ENCODE results near the gene NPW. TPM values are rescaled to one million over a fixed set of nuclear protein-coding genes. Genes with fewer than 3 reads are reported as not detected.

The NPW gene
- total RNA-seq, 2 donors from 2014 or later = 1.9 to 2.5 TPM

DNA sequence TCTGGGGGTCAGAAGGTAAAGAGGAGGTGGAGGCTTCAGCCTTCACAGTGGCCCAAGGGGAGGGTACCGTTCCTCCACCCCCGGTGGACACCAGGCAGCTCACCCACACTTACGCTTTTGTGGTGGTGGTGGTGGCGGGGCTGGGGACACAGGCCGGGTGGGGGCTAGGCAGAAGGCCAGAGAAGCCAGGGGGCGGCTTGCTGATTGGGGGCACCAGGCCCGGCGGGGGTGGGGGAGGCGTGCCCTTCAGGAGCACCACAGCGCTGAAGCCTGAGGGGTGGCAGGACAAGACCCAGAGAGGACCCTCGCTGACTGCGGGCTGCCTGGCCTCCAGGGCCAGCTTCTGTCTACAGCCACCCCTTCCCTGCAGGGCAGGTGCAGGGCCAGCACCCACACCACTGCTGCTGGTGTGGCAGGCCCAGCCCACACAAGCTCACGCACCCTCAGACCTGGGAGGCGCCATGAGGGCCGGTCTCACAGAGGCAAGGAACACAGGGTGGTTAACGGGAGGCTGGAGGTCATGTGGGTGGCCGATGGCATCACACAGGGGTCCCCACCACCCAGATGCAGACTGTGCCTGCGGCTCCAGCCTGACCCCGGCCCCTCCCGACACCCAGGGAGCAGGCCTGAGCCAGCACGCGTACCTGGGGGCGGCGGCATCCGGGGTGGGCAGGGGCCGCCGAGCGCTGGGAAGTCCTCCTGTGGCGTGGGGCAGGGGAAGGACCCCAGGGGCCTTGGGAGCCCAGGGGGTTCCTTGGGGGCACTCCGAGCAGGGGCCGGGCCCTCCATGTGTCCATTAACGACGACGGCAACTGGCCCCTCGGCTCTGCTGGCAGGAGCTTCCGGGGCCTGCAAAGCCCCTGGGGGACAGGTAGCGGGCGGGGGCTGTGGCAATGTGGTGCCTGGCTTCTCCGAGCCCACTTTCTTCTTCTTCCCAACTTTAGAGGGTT lies 20.5 kb upstream of the NPW start:
- intact Hi-C loops (cut with DNase I, micrococcal nuclease) = no loop called here
- ATAC-seq (no peak), DNase-seq (no peak)

DNA sequence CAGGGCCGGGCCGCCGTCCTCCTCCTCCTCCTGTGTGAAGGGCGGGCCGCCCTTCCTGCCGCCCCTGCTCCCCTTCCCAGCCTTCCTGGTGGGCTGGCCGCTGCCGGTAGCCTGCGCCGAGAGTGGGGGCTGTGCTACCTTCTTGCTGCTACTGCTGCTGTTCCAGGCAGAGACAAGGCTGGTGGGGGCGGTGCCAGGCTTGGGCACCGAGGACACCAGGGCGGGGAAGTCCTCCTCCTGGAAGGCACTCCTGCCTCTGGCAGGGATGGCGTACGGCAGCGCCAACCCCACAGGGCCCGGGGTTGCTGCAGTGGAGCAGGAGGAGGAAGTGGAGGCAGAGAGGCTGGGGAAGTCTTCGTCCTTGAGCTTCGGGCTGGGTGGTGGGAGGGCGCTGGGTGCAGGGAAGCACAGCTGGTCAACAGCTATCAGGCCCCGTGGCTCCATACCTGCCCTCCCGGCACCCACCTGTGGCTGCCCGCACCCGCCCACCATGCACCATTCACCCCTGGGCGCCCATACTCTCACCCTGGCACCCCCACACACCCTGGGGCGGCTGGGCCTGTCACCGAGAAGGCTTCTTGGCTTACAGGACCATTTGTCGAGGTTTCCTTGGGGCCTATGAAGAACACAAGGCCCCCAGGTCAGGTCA lies 19.6 kb upstream of the NPW start:
- ATAC-seq = no peak
- no peak for DNase-seq
- intact Hi-C loops (cut with DNase I, micrococcal nuclease) = loop anchor here in 1 of 2 donors (10.0 kb wide), 1 partner anchor 145 kb away; the partner anchor contains the start of gene RAB26

DNA sequence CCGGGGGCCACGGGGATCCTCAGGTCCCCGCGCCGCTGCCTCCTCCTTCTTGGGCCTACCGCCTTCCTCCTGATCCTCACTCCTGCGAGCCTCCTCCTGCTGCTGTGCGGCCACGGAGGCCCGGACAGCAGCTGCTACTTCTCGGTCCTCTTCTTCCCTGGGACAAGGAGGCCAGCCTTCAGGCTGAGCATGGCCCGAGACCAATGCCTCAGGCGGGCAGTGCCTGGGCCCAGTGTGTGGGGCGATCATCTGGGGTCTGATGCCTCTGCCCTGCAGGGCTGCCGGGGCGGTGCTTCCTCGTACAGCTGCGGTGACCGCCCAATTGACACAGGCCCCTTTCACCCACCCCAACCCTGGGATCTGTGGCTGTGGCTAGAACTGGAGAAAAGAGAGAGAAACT lies 18.6 kb upstream of the NPW start:
- no peak for ATAC-seq
- intact Hi-C loops (cut with DNase I, micrococcal nuclease) = loop anchor here in 1 of 2 donors (10.0 kb wide), 1 partner anchor 144 kb away; the partner anchor contains the start of gene RAB26
- DNase-seq = no peak

DNA sequence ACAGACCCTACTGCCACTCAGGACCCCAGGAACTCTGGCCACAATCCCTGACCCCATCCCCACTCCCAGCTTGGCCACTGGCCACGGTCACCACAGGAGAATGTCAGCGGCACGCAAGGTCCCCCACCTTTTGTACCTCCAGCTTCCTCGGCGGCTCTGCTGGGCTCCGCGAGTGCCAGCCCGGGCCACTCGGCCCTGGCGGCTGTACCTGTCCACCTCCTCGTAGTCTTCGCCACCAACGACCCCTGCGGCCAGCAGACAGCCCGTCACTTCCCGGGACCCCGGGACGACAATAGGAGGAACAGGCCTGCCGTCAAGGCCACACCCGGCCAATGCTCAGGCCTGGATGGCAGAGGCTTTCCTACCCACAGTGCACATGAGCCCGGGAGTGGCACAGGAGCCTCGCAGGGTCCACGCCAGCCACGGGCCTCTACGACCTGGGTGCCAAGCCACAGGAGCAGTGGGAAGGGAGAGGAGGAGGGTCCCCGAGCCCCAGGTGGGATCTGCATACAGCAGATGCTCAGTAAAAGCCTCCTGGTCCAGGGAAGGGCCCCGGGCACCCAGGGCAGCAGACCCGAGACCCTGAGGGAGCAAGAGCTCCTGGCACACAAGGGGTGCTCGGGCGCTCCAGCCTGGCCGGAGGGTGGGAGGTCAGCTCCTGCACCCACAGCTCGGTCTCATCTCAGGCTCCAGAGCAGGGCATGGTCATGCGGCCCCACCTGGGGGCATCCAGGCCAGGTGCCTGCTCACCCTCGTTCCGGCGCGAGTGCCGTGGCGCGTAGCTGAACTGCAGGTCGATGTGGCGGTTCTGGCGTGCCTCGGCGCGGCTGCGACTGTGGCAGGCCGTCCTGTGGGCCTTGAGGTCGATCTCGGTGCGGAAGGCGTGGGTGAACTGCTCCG lies 17.9 kb upstream of the NPW start:
- DNase-seq (no peak), ATAC-seq (no peak)
- intact Hi-C loops (cut with DNase I, micrococcal nuclease) = loop anchor here in 1 of 2 donors (10.0 kb wide), 1 partner anchor 143 kb away; the partner anchor contains the start of gene RAB26

DNA sequence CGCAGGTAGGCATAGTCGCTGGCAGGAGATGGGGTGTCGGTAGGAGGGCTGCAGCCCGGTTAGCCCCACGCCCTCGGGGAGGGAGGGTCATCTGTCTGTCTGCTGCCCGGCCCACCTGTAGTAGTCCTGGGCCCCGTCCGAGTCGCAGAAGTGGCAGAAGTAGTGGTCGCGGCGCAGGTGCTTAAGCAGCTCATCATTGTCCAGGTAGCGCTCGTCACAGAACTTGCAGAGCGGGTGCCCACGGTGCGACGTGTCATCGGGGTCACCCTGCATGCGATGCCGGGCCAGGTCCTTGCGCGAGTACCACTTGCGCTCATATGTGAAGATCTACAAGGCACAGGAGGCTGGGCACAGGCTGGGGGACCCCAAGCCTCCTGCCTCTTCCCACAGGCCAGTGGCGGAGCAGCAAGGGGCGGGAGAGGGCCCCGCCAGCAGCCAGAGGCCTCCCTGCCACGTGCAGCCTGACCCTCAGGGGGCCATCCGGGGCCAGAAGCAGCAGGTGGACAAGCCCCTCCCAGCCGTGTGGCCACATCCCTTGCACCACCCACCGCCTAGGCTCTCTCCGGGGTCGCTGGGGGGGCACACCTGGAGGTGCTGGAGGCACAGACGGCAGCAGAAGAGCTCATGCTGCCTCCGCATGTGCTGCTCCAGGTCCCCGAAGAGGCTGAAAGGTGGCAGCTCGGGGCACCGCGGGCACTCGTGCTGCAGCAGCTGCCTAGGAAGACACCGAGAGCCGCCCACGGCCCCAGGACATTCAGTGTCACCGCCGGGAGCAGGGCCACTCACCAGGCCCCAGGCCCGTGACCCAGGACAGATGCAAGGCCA lies 17.0 kb upstream of the NPW start:
- intact Hi-C loops (cut with DNase I, micrococcal nuclease) = loop anchor here in 1 of 2 donors (10.0 kb wide), 1 partner anchor 142 kb away; the partner anchor contains the start of gene RAB26
- DNase-seq = peak in 1 of 2 donors; percentile 11

DNA sequence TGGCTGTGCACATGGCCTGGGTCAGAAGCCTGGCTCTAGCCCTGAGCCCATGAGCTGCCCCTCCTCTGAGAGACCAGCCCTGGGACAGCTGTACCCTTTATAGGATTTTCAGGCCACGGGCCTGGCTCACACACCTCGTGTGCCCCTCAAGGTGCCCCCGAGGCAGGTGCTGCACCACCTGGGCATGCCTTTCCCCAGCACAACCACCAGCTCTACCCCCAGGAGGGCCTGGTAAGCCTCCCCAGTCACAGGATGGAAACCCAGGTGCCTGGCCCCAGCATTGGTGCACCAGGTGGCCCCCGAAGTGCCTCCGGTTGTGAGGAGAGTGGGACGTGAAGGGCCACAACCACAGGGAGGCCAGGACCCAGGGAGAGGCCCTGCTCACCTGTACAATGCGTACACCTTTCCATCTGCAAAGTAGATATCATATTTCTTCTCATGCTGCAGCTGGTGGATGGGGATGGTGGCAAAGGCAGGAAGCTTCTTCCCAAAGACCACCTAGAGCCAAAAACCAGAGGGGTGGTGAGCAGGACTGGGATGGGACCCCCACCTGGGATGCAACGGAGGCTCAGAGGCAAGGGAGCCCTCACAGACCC lies 16.3 kb upstream of the NPW start:
- intact Hi-C loops (cut with DNase I, micrococcal nuclease) = loop anchor here in 1 of 2 donors (10.0 kb wide), 1 partner anchor 141 kb away; the partner anchor contains the start of gene RAB26
- DNase-seq (no peak), ATAC-seq (no peak)

More for the DNA sequence above, 17.0 kb upstream of the NPW start:
- ATAC-seq = no peak

DNA sequence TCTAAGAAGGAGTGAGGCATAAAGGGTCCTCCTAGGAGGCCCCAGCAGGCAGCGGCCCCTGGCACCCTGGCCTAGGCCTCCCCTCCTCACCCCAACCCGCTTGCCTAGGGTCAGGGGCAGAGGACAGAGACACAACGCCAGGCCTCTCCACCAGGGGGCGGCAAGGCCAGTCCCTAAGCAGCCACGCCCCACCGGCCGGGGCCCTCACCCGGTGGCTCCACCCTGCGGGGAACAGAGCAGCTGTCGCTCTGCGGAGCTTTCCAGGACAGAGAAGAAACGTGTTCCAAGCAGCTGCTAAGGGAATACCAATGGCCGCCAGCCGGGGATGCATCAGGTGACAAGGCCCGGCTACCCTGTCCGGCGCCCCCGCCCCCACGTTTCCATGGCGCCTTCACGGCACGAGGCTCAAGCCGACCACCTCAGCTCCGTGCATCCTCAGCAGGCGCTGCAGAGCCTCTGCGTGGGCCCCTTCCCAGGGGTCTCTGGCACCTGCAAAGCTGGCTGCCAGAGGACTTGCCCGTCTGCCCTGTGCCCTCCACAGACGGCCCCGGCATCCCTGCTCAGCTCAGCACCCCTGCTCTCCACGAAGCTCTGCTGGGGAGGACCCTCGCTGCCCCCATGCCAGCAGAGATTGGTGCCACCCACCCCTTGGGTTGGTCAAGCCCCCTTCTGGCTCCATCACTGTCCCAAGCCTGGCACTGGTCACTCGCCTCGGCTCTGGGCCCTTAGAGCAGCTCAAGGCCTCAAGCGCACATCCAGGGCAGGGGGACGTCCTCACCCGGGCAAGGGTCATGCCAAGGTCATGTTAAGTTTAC lies 15.6 kb upstream of the NPW start:
- intact Hi-C loops (cut with DNase I, micrococcal nuclease) = loop anchor here in 1 of 2 donors (10.0 kb wide), 1 partner anchor 141 kb away; the partner anchor contains the start of gene RAB26
- peak; percentile 93 to 96 for DNase-seq
- peak; percentile 77 for ATAC-seq

DNA sequence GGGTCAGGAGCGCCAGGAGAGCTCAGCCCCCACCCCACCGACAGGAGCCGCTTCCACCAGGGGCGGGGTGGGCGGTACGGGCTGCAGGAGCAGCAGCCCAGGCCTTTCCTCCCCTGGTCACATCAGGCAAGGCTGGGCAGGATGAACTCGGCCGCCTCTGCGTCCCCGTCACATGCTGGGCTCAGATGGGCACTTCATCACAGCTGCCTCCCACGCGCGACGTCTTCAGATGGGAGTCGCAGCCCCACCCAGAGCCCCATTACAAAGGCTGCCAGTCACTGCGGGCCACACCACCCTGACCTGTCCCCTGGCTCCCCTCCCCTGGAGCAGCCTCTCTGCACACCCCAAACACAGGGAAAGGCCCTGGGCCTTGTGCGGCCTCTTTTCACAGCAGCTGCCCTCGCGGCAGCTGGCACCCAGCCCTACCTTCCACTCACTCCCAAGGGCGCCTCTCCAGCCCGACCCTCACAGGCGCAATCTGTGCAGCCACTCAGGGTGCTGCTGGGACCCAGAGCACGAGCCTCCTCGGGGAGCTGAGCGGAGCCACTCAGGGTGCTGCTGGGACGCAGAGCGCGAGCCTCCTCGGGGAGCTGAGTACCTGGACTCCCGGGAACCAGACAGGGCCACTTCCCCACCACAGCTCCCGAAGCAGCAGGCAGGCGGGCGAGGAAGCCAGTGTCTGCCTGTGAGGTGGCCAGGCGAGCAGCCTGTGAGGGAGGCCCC lies 14.6 kb upstream of the NPW start:
- DNase-seq (no peak), ATAC-seq (no peak)
- intact Hi-C loops (cut with DNase I, micrococcal nuclease) = loop anchor here in 1 of 2 donors (10.0 kb wide), 1 partner anchor 140 kb away; the partner anchor contains the start of gene RAB26

DNA sequence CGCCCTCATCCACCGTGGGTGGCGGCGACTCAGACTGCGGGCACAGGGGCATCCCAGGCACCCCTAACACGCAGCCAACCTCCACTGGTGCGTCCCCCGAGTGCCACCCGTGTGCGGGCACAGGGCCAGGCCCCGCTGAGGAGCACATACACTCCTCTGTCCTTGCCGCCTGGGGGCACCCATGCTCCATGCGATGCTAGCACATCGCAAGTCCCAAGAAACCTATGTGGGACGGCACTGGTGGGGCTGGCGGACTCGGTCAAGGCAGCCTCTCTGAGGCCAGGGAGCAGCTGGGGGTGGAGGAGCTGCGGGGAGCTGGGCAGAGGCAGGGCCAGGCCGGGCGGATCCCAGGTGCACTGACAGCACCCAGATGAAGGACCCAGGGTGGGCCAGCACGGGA lies 13.9 kb upstream of the NPW start:
- ATAC-seq (no peak), DNase-seq (no peak)
- intact Hi-C loops (cut with DNase I, micrococcal nuclease) = loop anchor here in 1 of 2 donors (10.0 kb wide), 1 partner anchor 139 kb away; the partner anchor contains the start of gene RAB26

DNA sequence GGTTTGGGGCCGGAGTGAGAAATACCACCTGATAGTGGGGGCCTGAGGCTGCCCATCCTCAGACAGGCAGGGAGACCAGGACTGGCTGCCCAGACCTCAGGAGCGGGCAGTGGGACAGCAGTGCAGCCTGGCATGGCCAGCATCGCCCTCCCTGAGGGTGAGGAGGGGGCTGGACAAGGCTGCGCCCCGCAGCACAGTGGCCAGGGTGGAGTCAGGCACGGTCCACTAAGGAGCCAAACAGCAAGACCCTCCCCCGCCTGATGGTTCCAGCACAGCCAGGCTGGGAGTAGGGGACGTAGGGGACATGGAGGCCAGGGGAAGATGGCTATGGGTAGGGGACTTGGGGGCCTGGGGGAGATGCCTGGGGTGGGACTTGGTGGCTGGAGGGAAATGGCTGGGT lies 13.3 kb upstream of the NPW start:
- intact Hi-C loops (cut with DNase I, micrococcal nuclease) = loop anchor here in 1 of 2 donors (10.0 kb wide), 1 partner anchor 138 kb away; the partner anchor contains the start of gene RAB26
- DNase-seq (no peak), ATAC-seq (no peak)

DNA sequence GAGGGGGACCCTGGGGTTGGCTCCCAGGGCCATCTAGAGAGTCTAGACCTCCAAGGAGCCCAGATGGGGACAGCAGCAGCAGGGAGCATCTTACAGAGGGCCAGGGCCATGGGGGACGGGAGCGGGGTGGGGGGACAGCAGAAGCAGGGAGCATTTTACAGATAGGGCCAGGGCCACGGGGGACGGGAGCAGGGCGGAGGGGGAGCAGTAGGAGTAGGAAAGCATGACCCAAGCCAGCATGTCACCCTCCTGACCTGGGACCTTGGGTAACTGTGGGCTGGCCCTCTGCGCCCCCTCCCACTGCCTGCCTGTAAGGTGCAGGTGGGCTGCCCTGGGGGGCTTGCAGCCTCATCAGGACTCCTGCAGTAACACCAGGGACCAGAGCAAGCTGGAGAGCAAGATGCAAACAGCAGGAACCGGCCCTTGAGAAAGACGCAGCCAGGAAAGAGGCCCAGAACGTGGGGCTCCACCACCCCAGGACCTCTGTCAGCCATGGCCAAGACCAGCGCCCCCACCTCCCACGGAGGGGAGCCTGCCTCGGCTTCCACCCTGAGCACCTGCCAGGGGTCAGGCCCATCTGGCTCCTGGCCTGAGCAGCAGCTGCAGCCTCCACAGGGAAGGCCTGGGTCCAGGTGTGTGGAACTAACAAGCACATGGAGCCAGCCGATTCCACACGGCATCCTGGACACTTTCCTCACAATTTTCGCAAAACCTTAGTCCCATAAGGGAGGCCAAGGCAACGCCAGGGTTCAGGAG lies 12.3 kb upstream of the NPW start:
- intact Hi-C loops (cut with DNase I, micrococcal nuclease) = loop anchor here in 1 of 2 donors (10.0 kb wide), 1 partner anchor 138 kb away; the partner anchor contains the start of gene RAB26
- DNase-seq = no peak
- no peak for ATAC-seq

DNA sequence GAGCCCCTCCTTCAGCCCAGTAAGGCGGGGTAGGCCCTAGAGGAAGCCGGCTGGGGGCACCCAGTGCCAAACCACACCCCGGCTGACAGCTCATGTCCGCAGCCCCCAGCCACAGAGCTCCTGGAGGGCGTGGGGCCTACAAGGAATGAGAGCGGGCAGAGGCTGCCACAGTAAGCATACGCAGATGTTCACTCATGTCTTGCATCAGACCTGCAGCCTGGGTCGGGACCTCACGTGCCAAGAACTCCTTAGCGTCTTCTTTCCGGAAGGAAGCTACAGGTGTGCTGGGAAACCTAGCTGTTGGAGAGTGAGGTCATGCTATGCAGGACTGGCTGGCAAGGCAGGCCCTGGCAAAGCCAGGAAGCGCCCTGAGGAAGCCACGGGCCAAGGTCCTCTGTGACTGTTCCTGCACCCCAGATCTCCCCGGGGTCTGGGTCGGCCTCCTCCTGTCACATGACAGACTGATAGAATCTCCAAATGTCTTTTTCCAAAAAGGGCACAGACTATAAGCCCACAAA lies 11.5 kb upstream of the NPW start:
- ATAC-seq = peak; percentile 64
- intact Hi-C loops (cut with DNase I, micrococcal nuclease) = loop anchor here in 1 of 2 donors (10.0 kb wide), 1 partner anchor 137 kb away; the partner anchor contains the start of gene RAB26
- peak; percentile 57 to 82 for DNase-seq

DNA sequence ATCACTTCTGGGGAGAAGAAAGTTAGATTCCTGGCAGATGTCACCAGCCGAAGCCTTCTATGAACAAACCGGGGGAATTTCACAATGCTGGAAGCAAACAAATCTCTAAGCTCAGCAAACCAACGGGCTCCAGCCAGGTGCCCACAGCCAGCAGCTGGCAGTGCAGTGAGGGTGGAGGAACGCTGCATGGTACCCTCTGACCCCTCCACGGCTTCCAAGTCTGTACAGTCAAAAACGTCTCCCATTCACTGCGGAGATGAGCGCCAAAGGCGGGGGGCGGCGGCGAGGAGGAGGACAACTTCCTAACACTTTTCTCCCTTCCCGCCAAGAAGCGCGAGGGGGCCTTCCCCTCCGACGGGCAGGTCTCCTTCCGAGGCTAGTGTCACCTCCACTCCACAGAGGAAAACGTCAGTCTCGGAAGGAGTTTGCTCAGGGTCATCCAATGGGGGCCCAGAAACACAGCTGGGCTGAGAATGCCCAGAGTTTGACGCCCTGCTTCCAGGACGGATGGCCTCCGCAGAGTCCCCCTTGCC lies 10.9 kb upstream of the NPW start:
- peak in 1 of 2 donors; percentile 53 for DNase-seq
- intact Hi-C loops (cut with DNase I, micrococcal nuclease) = loop anchor here in 1 of 2 donors (10.0 kb wide), 1 partner anchor 136 kb away; the partner anchor contains the start of gene RAB26
- peak; percentile 18 for ATAC-seq

DNA sequence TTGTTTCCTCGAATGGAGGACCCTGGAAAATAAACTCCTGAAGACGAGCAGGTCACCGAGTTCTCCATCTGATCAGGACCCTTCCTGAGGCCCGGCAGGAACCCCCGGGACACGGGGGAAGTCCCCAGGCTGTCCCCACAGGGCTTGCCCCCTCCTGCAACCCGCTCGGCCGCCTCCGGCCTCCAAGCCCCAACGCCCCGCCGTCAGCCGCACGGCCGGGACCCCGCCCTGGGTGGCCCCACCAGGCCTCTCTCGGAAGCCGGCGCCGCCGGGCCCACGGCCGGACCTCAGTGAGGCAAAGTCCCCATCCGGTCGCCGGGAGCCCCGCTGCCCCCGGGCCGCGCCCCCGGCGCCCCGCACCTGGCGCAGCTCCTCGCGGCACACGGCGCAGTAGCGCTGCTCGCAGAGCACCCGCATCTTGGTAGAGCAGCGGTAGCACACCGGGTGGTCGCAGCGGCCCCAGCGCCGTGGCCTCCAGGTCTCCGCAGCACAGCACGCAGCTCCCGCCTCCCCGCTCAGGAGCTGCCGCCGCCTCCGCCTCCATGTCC lies 10.3 kb upstream of the NPW start:
- peak in 1 of 2 donors; percentile 55 for DNase-seq

More for the DNA sequence above, 10.3 kb upstream of the NPW start:
- intact Hi-C loops (cut with DNase I, micrococcal nuclease) = loop anchor here in 1 of 2 donors (10.0 kb wide), 1 partner anchor 136 kb away; the partner anchor contains the start of gene RAB26
- peak; percentile 37 for ATAC-seq

Measured in left colon (tissue), 2 donors.